RCC 7860 (cell line): ENCODE measurements around the gene SETDB2.

Source experiments
- DNase-seq: peaks from one replicate; pipeline ENCODE4 v3.0.0-alpha.2; 2015; ENCODE audit warnings: low spot score
- FAIRE-seq: peaks from 2 replicates; lab custom pipeline; 2012; peaks lifted over from hg19 to GRCh38; lab: Jason Lieb, UNC

The SETDB2 gene

DNA sequence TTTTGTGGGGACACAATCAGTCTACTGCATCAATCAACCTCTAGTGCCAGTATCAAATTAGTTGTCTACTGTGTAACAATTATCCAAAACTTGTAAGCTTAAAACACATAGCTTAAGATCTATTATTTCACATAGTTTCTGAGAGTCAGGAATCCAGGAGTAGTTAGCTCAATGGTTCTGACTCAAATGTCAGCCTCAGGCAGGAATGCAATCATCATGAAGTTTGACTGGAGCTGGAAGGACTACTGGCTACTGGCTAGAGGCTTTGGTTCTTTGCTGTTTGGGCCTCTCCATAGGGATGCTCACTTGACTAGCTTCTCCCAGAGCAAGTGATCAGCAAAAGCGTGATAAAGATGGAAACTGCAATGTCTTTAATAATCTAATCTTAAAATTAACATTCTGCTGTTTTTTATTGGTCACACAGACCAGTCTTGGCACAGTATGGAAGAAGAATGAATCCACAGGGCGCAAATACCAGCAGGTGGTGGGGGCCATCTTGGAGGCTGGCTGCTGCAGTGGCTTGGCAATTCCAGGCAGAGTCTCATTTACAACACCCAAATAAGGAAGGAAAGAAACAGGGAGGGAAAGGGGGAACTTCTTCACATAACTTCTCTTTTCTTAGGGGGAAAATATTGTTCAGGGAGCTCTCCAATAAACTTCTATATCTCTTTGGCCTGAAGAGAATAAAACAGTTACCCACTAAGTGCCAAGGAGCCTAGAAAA is 15.9 kb upstream of the SETDB2 start:
- FAIRE-seq (no peak), DNase-seq (no peak)

DNA sequence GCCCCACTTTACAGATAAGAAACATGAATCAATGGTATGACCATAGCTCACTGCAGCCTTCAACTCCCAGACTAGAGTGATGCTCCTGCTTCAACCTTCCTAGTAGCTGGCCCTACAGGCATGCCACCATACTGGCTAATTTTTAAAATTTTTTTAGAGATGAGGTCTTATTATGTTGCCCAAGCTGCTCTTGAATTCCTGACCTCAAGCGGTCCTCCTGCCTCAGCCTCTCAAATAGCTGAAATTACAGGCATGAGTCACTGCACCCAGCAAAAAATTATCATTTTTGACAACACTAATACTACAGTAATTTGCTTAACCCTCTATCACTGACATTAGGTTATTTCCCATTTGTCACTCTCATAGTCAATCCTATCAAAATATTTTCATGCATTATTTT is 15.0 kb upstream of the SETDB2 start:
- DNase-seq: no peak
- no peak for FAIRE-seq

- FAIRE-seq (no peak), DNase-seq (no peak)
Observed at GRCh38 chr13:49435992-49436391, 8.1 kb upstream of the SETDB2 start.

DNA sequence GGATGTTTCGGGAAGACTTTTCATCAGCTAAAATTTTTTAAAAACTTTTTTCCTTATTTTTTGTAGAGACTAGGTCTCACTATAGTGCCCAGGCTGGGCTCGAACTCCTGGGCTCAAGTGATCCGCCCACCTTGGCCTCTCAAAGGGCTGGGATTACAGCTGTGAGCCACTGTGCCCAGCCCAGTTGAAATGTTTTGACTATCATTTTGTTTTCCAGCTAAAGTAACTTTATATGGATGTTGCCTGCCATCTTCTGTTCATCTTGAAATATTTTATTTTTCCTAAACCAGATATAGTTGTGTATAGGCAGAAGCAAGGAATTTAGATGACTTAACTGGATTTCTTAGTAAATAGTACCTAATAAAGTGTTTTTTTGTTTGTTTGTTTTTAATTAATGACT is 7.2 kb upstream of the SETDB2 start:
- DNase-seq (peak; percentile 17), FAIRE-seq (no peak)

GRCh38 chr13:49437705-49438104 is 6.4 kb upstream of the SETDB2 start:
- no peak for FAIRE-seq
- no peak for DNase-seq

- DNase-seq (no peak), FAIRE-seq (no peak)
Observed at GRCh38 chr13:49439609-49440008, 4.5 kb upstream of the SETDB2 start.

- FAIRE-seq (no peak), DNase-seq (no peak)
Observed at GRCh38 chr13:49441312-49441711, 2.8 kb upstream of the SETDB2 start.

GRCh38 chr13:49441846-49442245 is 2.2 kb upstream of the SETDB2 start:
- DNase-seq (no peak), FAIRE-seq (no peak)

DNA sequence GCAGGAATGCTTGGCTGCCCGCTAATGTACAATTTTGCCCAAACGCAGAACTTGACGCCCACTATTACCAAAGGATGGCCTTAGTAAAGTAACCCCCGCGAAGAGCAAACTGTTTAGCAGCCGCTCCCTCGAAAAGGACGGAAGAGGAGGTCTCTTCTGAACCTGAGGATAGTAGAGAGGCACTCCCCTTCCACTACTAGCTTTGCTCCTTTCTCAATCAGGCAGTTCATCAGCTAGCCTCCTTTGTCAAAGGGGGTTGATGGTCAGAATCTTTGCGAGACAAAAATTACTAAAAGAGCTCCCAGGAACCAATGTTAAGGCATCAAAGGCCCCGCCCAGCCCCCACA is 744 bp upstream of the SETDB2 start:
- FAIRE-seq (no peak), DNase-seq (peak; percentile 16)

- DNase-seq: peak; percentile 11
- FAIRE-seq: no peak
Observed at GRCh38 chr13:49444524-49445395, 686 bp downstream of the SETDB2 start.

DNA sequence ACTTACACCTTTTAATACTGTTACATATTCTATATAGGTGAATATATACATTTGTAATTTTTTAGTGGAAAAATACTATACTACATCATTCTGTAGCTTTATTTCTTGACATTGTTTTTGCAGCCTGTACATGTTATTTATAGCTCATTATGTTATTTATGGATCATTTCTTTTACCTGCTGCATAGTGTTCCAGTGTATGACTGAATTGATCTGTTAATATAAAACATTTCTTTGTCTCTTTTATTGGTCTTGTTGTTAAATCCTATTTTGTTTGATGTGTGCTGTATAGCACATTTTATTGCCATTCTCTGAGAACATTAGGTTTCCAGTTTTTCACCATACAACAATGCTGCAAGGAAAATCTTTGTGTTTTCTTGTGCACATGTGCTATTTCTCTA is 2.4 kb downstream of the SETDB2 start:
- FAIRE-seq: no peak
- no peak for DNase-seq

DNA sequence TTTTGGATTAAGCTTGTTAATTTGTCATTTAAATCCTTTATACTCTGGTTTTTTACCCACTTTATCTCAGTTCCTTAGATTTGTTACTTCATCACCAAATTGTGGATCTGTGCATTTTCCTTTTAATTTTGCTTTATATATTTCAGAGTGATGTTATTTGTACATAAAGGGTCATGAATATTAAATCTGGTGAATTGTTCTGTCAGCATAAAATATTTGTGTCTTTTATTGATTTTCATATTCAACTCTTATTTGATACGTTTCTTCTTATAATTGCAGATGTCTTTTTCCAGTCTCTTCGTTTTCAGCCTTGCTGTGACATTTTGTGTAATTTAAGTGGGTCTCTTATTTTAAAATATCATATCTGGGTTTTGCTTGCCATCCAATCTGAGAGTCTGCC is 4.7 kb downstream of the SETDB2 start:
- FAIRE-seq: no peak

GRCh38 chr13:49450105-49450819 is 6.2 kb downstream of the SETDB2 start:
- FAIRE-seq (no peak), DNase-seq (no peak)

More for the DNA sequence above, 4.7 kb downstream of the SETDB2 start:
- no peak for DNase-seq

DNA sequence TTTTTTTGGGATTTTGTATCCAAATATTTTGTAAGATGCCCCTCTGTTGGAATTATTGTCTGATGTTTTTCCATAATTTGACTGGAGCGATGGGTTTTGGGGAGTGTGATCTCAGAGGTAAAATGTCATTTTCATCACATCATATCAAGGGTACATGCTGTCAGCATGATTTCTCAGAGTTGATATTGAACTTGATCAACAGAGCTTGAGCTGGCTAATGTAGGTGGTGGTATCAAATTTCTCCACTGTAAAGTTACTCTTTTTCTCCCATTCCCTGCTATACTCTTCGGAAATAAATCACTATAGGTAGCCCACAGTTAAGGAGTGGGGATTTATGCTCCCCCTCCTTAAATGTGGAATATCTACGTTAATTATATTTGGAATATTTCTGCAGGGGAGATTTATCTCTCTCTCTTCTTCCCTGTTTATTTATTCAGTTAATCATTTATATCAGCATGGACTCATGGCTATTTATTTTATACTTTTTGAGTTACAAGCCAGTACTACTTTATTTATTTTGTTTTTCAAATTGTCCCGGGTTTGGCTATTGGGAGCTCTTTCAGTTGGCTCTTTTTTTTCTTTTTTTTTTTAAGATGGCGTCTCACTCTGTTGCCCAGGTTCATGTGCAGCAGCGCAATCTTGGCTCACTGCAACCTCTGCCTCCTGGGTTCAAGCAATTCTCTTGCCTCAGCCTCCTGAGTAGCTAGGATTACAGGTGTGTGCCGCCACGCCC is 8.8 kb downstream of the SETDB2 start:
- DNase-seq (no peak), FAIRE-seq (no peak)

- FAIRE-seq (no peak), DNase-seq (no peak)
Observed at GRCh38 chr13:49453465-49453864, 9.4 kb downstream of the SETDB2 start.

DNA sequence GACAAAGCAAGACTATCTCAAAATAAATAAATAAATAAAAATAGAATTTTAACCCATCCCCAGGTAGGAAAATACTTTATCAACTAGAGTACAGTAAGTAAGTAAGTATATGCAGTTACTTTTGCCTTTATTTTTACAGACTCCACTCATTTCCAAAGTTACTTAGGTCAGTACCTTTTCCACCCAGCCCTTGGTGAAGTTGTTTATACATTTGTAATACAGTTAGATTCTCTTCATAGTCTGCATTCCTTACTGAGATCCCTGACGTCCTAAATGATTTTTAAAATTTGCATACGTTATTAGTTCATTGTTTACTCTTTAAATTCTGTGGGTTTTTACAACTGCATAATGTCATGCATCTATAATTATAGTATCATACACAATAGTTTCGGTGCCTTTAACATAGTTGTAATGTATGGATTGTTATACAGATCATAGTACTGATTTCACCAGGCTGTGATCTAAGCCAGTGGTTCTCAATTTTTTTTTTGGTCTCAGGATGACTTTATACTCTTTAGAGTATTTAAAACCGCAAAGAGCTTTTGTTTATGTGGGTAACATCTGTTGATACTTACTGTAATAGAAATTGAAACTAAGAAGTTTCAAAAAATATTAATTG is 10.4 kb downstream of the SETDB2 start:
- DNase-seq: no peak
- FAIRE-seq: no peak

DNA sequence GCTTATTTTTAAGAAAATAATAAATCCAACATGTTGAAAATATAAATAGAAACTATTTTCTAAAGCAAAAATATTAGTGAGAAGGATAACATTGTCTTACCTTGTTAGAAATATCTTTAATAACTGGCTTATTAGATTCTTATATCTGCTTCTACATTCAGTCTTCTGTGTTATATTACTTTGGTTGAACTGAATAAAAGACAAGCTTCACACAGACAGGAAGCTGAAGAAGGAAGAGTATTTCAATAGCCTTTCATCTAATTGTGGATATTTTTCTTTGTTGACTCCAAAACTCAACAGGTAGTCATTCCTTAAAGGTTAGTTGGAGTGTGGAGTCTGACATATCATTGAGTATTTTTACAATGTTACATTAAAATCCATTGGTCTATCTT is 10.9 kb downstream of the SETDB2 start:
- no peak for DNase-seq
- no peak for FAIRE-seq

GRCh38 chr13:49456156-49456555 is 12.1 kb downstream of the SETDB2 start:
- DNase-seq (no peak), FAIRE-seq (no peak)

DNA sequence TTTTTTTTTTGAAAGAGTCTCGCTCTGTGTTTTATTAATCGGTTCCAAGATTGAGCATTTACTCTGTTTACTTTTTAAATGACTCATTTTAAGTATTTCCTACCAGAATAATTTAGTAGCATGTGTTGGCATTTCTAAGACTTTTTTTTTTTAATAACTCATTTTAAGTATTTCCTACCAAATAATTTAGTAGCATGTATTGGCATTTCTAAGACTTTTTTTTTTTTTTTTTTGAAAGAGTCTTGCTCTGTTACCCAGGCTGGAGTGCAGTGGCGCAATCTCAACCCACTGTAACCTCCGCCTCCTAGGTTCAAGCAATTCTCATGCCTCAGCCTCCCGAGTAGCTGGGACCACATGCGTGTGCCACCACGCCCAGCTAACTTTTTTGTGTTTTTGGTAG is 13.1 kb downstream of the SETDB2 start:
- FAIRE-seq (no peak), DNase-seq (no peak)

DNA sequence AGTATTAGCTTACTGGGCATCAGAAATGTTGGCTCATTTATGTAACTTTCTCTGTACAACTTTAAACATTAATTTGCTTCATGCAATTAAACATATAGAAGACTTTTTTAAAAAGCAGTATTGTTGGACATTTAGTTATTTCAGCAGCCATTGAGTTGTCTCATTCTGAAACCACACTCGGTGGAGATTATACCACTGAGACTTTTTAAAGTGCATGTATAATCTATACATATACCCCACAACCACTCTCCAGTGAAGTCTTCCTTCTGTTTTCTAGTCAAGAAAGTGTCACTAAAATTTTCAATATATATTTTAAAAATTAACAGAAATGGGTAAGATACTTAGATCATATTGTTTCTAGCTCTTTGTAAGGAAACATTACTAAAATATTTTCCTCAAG is 15.5 kb downstream of the SETDB2 start:
- DNase-seq (no peak), FAIRE-seq (no peak)

DNA sequence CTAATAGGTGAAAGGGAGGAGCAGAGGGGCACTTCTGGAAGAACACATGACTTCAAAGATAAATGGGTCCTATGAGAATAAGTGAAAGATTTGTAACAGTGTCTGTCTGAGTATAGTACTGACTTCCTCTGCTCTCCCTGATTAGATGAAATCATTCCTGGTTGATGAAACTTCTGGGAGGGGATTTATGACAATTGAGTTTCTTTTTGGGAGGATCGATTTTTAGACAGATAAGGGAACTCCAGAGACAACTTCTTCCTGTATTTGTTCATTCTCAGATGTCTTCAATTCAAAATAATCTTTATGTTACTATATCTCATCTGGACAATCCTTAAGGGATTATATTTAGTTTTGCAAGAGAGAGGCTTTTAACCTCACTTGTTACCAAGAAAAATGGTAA is 20.0 kb downstream of the SETDB2 start:
- DNase-seq (no peak), FAIRE-seq (no peak)
